ENCODE results near the gene TAF10.

Gene TAF10

DNA sequence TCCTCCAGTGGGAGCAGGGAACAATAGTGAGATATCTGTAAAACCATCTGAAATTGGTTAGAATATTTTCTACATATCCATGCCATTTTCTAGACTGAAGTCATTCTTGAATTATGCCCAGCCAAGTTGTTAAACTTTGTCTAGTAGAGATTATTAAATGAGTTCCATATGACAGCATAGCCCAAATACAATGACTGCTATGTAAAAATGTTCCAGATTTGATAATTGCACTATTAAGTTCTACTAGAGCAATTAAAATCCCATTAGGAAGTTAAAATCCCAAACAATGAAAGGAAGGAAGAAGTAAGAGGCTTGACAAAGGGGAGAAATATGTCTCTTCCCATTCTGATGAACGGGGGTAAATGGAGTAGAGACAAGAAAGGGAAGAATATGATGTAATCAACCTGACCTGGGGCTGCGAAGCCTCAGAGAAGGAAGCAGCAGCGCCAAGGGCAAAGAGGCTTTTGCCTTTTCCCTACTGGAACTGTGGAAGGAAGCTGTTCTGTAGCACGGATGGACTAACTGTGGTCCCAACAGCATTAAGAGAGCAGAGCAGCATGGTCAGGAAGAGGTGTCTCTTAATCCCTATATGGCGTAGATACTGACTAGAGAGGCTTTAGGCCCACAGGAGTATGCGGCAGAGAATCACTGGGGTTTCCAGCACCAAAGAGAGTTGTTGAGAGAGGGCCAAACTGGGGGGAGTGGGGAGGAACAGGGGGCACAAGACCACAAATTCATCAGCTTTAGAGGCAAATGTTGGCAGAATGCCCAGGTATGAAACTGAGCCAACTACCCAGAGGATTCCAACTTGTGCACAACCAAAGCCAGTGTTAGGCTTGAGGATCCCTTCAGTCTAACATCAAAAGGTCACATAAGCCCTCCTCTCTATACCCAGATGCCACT, 35.3 kb downstream of the TAF10 start:
- DNase-seq, result peak; percentile 69

DNA sequence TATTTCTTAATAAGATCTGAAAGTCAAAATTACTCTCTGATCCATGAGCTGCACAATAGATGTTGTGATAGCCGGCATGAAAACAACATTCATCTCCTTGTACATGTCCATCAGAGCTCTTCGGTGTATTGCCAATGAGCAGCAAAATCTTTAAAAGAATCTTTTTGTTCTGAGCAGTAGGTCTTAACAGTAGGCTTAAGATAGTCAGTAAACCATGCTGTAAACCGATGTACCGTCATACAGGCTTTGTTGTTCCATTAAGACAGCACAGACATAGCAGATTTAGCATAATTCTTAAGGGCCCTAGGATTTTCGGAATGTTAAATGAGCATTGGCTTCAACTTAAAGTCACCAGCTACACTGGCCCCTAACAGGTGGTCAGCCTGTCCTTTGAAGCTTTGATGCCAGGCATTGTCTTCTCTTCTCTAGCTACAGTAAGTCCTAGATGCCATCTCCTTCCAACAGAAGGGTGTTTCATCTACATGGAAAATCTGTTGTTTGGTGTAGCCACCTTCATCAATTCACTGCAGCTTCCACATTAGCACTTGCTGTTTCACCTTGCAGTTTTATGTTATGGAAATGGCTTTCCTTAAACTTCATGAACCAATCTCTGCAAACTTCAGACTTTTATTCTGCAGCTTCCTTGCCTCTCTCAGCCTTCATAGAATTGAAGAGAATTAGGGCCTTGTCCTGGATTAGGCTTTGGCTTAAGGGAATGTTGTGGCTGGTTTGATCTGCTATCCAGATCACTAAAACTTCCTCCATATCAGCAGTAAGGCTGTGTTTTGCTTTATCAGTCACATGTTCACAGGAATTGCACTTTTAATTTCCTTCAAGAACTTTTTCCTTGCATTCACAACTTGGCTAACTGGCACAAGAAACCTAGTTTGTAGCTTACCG, 37.0 kb downstream of the TAF10 start:
- no peak for DNase-seq

- DNase-seq, result no peak
Measured at GRCh38 chr11:6572215-6572614, 39.8 kb downstream of the TAF10 start.

DNA sequence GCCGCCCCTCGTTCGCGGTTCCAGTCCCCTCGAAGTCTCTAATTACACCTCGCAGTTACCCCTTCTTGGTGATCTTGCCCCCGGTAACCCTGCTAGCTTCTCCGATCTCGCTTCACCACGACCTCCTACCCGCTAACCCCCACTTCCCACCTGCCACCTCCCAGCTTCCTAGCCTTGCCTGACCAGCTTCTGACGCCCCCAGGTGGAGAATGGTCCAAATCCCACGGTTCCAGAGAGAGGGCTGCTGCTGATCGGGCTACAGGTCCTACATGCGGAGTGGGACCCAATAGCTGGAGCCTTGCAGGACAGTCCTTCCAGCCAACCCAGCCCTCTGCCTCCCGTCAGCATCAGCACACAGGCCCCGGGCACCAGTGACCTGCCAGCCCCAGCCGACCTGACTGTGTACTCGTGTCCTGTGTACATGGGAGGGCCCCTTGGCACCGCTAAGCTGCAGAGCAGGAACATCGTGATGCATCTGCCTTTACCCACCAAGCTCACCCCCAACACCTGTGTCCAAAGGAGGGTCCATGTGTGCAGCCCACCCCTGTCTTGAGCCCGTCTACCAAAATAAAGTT, 40.5 kb downstream of the TAF10 start:
- no peak for DNase-seq

DNA sequence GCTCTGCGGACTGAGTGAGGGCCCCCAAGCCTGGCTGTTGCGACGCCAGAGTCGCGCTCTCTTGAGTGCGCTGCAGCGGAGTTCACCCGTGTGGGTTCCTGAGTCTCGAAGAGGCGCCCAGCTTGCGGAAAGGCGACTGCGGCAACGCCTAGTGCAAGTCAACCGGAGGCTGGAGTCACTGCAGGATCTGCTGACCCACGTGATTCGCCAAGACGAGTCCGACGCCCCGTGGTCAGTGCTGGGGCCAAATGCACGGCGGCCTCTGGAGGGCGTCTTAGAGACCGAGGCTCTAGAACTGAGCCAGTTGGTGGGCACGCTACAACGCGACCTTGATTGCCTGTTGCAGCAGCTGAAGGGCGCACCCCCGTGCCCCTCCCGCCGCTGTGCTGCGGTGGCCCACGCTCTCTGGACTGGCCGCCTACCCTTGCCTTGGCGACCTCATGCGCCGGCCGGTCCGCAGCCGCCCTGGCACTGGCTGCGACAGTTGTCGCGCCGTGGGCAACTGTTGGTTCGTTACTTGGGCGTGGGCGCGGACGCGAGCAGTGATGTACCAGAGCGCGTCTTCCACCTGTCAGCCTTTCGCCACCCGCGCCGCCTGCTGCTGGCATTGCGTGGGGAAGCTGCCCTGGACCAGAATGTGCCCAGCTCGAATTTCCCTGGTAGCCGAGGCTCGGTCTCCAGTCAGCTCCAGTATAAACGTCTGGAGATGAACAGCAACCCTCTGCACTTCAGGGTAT, 41.2 kb downstream of the TAF10 start:
- DNase-seq, result no peak

- DNase-seq, result no peak
Measured at GRCh38 chr11:6569706-6570105, 42.3 kb downstream of the TAF10 start.

DNA sequence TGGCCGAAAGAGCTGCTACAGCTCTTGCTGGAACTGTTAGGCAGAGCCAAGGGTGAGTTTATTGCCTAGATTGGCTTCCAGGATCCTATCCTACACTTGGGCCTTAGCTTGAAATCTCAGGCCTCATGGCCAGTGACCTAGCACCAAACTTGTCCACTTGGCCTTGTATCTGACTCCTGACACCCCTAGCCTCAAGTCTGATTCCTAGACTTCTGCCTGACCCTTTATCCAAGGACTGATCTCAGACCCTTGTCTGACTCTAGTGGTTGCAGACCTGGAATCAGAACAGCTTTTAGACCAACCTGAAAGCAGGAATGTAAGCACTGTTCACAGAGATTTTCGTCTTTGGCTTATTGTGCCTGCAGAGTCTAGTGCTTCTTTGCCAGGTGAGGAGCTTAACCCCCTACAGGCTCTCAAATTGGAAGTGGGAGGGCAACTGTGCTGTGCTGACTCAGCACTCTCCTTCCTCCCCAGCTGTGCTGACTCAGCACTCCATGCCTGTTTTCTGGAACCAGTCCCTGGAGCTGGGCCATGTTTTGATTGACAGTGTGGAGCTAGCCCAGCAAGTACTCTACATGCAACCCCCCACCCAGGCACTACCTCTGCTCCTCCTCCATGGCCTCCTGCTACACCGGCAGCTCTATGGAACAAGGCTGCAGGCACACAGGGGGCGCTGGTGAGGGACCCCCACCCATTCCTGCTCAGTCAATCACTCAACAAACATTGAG, 43.7 kb downstream of the TAF10 start:
- DNase-seq, result peak; percentile 61

- no peak for DNase-seq
Measured at GRCh38 chr11:6567371-6567745, 44.7 kb downstream of the TAF10 start.

GRCh38 chr11:6566704-6567370, 45.2 kb downstream of the TAF10 start:
- no peak for DNase-seq

GRCh38 chr11:6565988-6566703, 45.9 kb downstream of the TAF10 start:
- no peak for DNase-seq

GRCh38 chr11:6565325-6565724, 46.7 kb downstream of the TAF10 start:
- no peak for DNase-seq

GRCh38 chr11:6563667-6564066, 48.3 kb downstream of the TAF10 start:
- DNase-seq, result no peak

GRCh38 chr11:6563121-6563619, 48.8 kb downstream of the TAF10 start:
- no peak for DNase-seq

DNA sequence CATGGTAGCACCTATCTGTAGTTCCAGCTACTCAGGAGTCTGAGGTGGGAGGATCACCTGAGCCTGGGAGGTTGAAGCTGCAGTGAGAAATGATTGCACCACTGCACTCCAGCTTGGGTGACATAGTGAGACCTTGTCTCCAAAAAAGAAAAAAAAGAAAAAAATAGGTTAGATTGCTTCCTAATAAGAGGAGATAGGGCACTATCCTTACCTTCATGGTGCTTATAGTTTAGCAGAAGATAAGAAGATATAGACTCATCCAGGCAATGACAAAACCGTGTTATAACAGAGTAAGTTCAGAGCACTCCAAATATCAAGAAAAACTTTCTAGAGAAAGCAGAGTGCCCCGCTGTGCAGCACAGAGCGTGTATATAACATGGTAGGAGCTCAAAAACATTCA, 50.7 kb downstream of the TAF10 start:
- DNase-seq, result no peak

Data from right hindlimb (tissue), 1 donor.